ENCODE results near the gene TTC38.

Gene TTC38

DNA sequence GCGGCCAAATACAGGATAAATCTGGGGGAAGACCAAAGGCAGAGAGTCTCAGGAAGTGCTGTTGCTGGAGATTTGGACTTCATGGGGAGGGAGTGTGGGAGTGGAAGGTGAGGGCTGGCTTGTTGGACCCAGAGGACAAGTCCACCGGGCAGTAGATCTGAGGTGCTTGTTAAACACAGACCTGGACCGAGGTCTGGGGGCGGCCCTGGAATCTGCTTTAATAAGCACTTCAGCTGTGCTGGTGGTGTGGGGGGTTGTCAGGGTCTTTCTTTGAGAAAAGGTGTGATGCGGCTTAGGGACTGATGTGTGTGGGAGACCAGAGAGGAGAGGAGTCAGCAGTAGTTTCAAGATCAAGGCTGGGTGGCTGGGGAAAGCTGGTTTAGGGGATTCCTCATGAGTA is 72.1 kb downstream of the TTC38 start:
- no peaks in the 10 kb centered on the region for H3K9me2 ChIP-seq (replicated peaks; ENCODE audit: control insufficient read depth, low read length)
- no peaks in the 10 kb centered on the region for H3K9me3 ChIP-seq (ENCODE audit: control insufficient read depth, insufficient read depth, low read length)
- peaks cover 81% of the 10 kb centered on the region for H3K36me3 ChIP-seq (ENCODE audit: control insufficient read depth, low read length)
- H3K27ac ChIP-seq (ENCODE audit: low read depth, low read length): no peak overlapping the region
- no peak overlapping the region for H3K4me3 ChIP-seq (ENCODE audit: low read length)
- no peak for TF ChIP-seq EZH2phosphoT487 (IDR thresholded peaks at IDR 0.05; ENCODE audit: borderline replicate concordance, low read length)
- TF ChIP-seq, protein P1, sequence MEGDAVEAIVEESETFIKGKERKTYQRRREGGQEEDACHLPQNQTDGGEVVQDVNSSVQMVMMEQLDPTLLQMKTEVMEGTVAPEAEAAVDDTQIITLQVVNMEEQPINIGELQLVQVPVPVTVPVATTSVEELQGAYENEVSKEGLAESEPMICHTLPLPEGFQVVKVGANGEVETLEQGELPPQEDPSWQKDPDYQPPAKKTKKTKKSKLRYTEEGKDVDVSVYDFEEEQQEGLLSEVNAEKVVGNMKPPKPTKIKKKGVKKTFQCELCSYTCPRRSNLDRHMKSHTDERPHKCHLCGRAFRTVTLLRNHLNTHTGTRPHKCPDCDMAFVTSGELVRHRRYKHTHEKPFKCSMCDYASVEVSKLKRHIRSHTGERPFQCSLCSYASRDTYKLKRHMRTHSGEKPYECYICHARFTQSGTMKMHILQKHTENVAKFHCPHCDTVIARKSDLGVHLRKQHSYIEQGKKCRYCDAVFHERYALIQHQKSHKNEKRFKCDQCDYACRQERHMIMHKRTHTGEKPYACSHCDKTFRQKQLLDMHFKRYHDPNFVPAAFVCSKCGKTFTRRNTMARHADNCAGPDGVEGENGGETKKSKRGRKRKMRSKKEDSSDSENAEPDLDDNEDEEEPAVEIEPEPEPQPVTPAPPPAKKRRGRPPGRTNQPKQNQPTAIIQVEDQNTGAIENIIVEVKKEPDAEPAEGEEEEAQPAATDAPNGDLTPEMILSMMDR (IDR thresholded peaks at IDR 0.05; ENCODE audit: low read depth, low read length, poor library complexity, severe bottlenecking): no peak
- H3K4me2 ChIP-seq (ENCODE audit: low read length): no peak overlapping the region
- H3F3A ChIP-seq (ENCODE audit: control insufficient read depth, insufficient read depth): no peaks in the 10 kb centered on the region
- H4K20me1 ChIP-seq (ENCODE audit: control insufficient read depth, insufficient read depth, low read depth, low read length): peaks cover 5% of the 10 kb centered on the region; the same call in 1 of the 2 replicates
- peaks cover 48% of the 10 kb centered on the region for H3K79me2 ChIP-seq (ENCODE audit: control insufficient read depth, low read length)
- H3K27me3 ChIP-seq (ENCODE audit: control insufficient read depth, low read length): no peaks in the 10 kb centered on the region
- peaks cover 10% of the 10 kb centered on the region for H3K4me1 ChIP-seq (ENCODE audit: control insufficient read depth, low read length)

DNA sequence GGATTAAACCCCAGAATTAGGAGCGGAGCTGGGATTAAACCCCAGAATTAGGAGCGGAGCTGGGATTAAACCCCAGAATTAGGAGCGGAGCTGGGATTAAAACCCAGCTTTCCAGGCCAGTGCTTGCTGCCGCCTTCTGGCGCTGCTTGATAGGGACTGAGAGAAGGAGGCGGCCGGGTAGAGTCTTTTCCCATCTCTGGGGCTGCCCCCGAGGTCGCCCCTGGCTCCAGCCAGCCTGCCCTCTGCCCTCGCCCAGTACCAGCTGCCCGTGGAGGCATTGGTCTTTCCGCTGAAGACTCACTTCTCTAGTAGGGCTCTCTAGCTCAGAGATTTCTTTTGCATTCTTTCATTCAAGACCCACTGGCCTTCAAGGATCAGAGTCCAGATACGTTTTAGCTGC is 72.9 kb downstream of the TTC38 start:
- no peak overlapping the region for H3K4me2 ChIP-seq (ENCODE audit: low read length)
- H3K79me2 ChIP-seq (ENCODE audit: control insufficient read depth, low read length): peaks cover 47% of the 10 kb centered on the region
- no peaks in the 10 kb centered on the region for H3K9me3 ChIP-seq (ENCODE audit: control insufficient read depth, insufficient read depth, low read length)
- H3K27me3 ChIP-seq (ENCODE audit: control insufficient read depth, low read length): no peaks in the 10 kb centered on the region
- no peak overlapping the region for H3K4me3 ChIP-seq (ENCODE audit: low read length)
- H3K36me3 ChIP-seq (ENCODE audit: control insufficient read depth, low read length): peaks cover 88% of the 10 kb centered on the region
- H3F3A ChIP-seq (ENCODE audit: control insufficient read depth, insufficient read depth): no peaks in the 10 kb centered on the region
- peaks cover 5% of the 10 kb centered on the region; the same call in 1 of the 2 replicates for H4K20me1 ChIP-seq (ENCODE audit: control insufficient read depth, insufficient read depth, low read depth, low read length)
- TF ChIP-seq, protein P1 (IDR thresholded peaks at IDR 0.05; ENCODE audit: low read depth, low read length, poor library complexity, severe bottlenecking): no peak
- no peak for TF ChIP-seq EZH2phosphoT487 (IDR thresholded peaks at IDR 0.05; ENCODE audit: borderline replicate concordance, low read length)
- no peaks in the 10 kb centered on the region for H3K9me2 ChIP-seq (replicated peaks; ENCODE audit: control insufficient read depth, low read length)
- peaks cover 10% of the 10 kb centered on the region for H3K4me1 ChIP-seq (ENCODE audit: control insufficient read depth, low read length)
- H3K27ac ChIP-seq (ENCODE audit: low read depth, low read length): no peak overlapping the region
